ENCODE results near the gene RNF166.

RNF166 gene

DNA sequence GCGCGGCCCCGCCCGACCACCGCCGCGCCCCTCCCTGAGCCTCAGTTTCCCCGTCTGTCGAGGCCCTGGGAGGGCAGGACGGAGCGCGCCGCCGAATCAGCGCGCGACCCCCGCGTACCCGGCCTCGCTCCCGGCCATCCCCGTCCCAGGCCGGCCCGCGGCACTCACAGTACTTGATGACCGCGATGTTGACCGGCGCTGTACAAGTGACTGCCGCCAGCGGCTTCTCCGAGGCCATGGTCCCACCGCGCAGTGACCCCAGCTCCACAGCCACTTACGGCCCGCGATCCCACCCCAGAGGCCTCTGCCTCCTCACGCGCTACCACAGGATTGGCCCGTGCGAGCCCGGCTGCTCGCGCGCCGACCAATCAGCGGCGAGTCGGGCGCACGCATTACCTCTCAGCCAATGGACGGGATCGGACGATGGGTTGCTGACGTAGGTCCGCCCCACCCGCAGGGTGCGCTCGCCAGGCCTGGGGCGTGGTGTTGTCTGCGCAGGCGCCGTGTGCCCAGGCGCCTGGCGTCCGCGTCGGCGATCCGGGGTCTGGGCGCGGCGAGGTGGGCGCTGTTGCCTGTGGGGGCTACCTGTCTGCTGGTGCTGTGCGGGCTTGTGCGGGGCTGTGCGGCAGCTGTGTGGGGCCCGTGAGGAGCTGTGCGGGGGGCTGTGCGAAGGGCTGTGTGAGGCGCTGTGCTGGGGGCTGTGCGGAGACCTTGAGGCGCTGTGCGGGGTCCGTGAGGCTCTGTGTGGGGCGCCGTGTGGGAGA, 43.2 kb downstream of the RNF166 start, which contains the start of gene MVD:
MVD (minus strand) TSS at position 249 of the 764 bp plus-strand sequence; CDS start at position 238, 11 bp downstream.
- DNase-seq, result peak; percentile 96
- H3K4me3 ChIP-seq (ENCODE audit: low read depth in 1 of 2, low read length in 2 of 2), result peak within 1 kb of the TSS; percentile 76 to 82
- H3K79me2 ChIP-seq (ENCODE audit: insufficient read depth, low read length), result peaks cover 52% of the 10 kb centered on the region
- TF ChIP-seq, protein P1, sequence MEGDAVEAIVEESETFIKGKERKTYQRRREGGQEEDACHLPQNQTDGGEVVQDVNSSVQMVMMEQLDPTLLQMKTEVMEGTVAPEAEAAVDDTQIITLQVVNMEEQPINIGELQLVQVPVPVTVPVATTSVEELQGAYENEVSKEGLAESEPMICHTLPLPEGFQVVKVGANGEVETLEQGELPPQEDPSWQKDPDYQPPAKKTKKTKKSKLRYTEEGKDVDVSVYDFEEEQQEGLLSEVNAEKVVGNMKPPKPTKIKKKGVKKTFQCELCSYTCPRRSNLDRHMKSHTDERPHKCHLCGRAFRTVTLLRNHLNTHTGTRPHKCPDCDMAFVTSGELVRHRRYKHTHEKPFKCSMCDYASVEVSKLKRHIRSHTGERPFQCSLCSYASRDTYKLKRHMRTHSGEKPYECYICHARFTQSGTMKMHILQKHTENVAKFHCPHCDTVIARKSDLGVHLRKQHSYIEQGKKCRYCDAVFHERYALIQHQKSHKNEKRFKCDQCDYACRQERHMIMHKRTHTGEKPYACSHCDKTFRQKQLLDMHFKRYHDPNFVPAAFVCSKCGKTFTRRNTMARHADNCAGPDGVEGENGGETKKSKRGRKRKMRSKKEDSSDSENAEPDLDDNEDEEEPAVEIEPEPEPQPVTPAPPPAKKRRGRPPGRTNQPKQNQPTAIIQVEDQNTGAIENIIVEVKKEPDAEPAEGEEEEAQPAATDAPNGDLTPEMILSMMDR (IDR thresholded peaks at IDR 0.05; ENCODE audit: borderline replicate concordance, extremely low read depth, low read length, poor library complexity, severe bottlenecking), result peak; percentile 28
- TF ChIP-seq EZH2 (IDR thresholded peaks at IDR 0.05; ENCODE audit: borderline replicate concordance, low read depth, low read length, severe bottlenecking), result no peak
- peak; percentile 98 for ATAC-seq (ENCODE audit: insufficient read depth, low read depth)
- H4K20me1 ChIP-seq (ENCODE audit: insufficient read depth, low read length), result peaks cover 15% of the 10 kb centered on the region
- no peaks in the 10 kb centered on the region for H3K9me3 ChIP-seq (ENCODE audit: insufficient read depth, low read length, severe bottlenecking)
- H3K4me1 ChIP-seq (ENCODE audit: insufficient read depth, low read length), result peaks cover 23% of the 10 kb centered on the region
- H3K4me2 ChIP-seq (ENCODE audit: insufficient read depth, low read length), result peak within 1 kb of the TSS; percentile 89
- peak within 1 kb of the TSS; percentile 83 for H3K27ac ChIP-seq (ENCODE audit: low read length)
- H3K27me3 ChIP-seq (ENCODE audit: insufficient read depth, low read length, poor library complexity), result no peaks in the 10 kb centered on the region
- H3K36me3 ChIP-seq (ENCODE audit: insufficient read depth, low read length), result peaks cover 15% of the 10 kb centered on the region
- peak within 1 kb of the TSS; percentile 78 for H3K9ac ChIP-seq (ENCODE audit: low read depth, low read length)
- peak within 1 kb of the TSS; percentile 81 for H2AFZ ChIP-seq (ENCODE audit: low read depth, low read length)

DNA sequence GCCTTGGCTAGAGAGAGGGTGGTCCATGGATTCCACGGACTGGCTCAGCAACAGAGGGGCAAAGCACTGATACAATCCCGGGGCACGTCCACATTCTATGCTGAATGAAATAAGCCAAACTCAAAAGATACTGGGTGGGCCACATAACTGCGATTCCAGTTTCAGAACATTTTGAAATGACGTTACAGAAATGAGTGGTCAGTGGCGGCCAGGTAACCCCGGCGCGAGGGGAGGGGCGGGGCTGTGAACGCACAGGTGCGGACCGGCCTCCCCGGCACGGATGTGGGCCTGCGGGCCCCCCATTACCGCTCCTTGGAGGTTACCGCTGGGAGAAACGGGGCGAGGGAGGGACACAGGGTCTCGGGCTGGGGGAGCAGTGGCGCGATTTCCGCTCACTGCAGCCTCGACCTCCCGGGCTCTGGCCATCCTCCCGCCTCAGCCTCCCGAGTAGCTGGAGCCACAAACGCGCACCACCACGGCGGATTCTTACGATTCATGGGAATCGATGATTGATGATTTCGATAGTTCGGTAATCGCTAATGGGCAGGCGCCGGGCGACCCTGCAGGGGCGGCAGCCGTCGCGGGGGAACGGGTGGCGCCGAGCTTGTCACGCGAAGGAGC, 43.9 kb downstream of the RNF166 start:
- peak overlapping the region; percentile 76 to 82 for H3K4me3 ChIP-seq (ENCODE audit: low read depth in 1 of 2, low read length in 2 of 2)
- ATAC-seq (ENCODE audit: insufficient read depth, low read depth) (no peak), DNase-seq (peak; percentile 29)
- H3K4me1 ChIP-seq (ENCODE audit: insufficient read depth, low read length), result peaks cover 23% of the 10 kb centered on the region
- TF ChIP-seq, protein P1 (IDR thresholded peaks at IDR 0.05; ENCODE audit: borderline replicate concordance, extremely low read depth, low read length, poor library complexity, severe bottlenecking), result no peak
- H3K27me3 ChIP-seq (ENCODE audit: insufficient read depth, low read length, poor library complexity), result no peaks in the 10 kb centered on the region
- H4K20me1 ChIP-seq (ENCODE audit: insufficient read depth, low read length), result peaks cover 22% of the 10 kb centered on the region
- H3K4me2 ChIP-seq (ENCODE audit: insufficient read depth, low read length), result peak overlapping the region; percentile 89
- peaks cover 22% of the 10 kb centered on the region for H3K36me3 ChIP-seq (ENCODE audit: insufficient read depth, low read length)
- no peaks in the 10 kb centered on the region for H3K9me3 ChIP-seq (ENCODE audit: insufficient read depth, low read length, severe bottlenecking)
- H3K79me2 ChIP-seq (ENCODE audit: insufficient read depth, low read length), result peaks cover 59% of the 10 kb centered on the region
- peak overlapping the region; percentile 83 for H3K27ac ChIP-seq (ENCODE audit: low read length)
- H3K9ac ChIP-seq (ENCODE audit: low read depth, low read length), result peak overlapping the region; percentile 78
- peak overlapping the region; percentile 81 for H2AFZ ChIP-seq (ENCODE audit: low read depth, low read length)

GRCh38 chr16:88661468-88661867, 44.7 kb downstream of the RNF166 start:
- Histone ChIP-seq H3K4me3 (ENCODE audit: low read depth in 1 of 2, low read length in 2 of 2) (peak overlapping the region in 1 of 2 experiments; percentile 33; a peak in 1 of 4 replicates), H3K79me2 (ENCODE audit: insufficient read depth, low read length) (peaks cover 59% of the 10 kb centered on the region), H4K20me1 (ENCODE audit: insufficient read depth, low read length) (peaks cover 27% of the 10 kb centered on the region), H3K4me1 (ENCODE audit: insufficient read depth, low read length) (peaks cover 23% of the 10 kb centered on the region), H3K4me2 (ENCODE audit: insufficient read depth, low read length) (peak overlapping the region; percentile 89), H3K9me3 (ENCODE audit: insufficient read depth, low read length, severe bottlenecking) (no peaks in the 10 kb centered on the region), H2AFZ (ENCODE audit: low read depth, low read length) (no peak overlapping the region), H3K36me3 (ENCODE audit: insufficient read depth, low read length) (peaks cover 31% of the 10 kb centered on the region), H3K27ac (ENCODE audit: low read length) (no peak overlapping the region), H3K27me3 (ENCODE audit: insufficient read depth, low read length, poor library complexity) (no peaks in the 10 kb centered on the region), H3K9ac (ENCODE audit: low read depth, low read length) (no peak overlapping the region)
- DNase-seq (no peak), ATAC-seq (ENCODE audit: insufficient read depth, low read depth) (no peak)
- TF ChIP-seq, protein P1 (IDR thresholded peaks at IDR 0.05; ENCODE audit: borderline replicate concordance, extremely low read depth, low read length, poor library complexity, severe bottlenecking), result no peak
- TF ChIP-seq EZH2 (IDR thresholded peaks at IDR 0.05; ENCODE audit: borderline replicate concordance, low read depth, low read length, severe bottlenecking), result no peak

All from DND-41 (cell line).